ENCODE measurements around the gene RHOV.

Gene RHOV

DNA sequence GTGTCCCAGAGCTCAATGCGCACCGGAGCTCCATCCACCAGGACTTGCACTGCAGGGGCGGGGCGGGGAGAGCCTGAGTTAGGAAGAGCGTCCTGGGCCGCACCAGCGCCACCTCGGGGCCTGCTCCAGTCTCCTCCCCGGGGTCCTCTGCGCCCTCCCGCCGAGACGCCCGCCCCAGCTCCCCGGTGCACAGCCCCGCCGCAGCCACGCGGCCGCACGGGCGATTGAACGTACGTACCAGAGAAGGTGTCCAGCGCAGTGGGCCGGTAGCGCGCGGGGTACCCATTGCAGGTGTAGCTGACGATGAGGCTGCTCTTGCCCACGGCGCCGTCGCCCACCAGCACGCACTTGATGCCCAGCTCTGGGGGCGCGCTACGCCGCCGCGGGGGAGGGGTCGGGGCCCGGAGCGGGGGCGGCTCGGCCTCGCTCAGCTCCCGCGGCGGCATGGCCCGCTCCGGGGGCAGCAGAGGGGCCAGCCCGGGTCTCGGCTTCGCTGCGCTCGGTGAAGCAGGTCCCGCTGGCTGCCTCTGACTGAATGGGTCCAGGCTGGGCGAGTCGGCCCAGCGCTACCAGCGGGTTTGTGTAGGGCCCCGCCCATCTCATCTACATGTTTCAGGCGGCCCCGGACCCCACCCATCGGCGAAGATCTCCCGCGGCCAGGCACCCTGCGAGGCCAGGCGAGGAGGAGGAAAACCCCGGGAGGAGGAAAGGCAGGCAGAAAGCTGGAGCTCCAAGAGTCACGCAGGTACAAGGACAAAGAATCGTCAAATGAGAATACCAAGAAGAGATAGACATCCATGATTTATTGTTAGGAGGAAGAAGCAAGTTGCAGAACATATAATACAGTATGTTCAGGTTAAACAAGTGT lies at the start of gene RHOV:
RHOV (minus strand) TSS at position 541 of the 868 bp plus-strand sequence; CDS start at position 446, 95 bp downstream.
- DNase-seq = peak; percentile 24

DNA sequence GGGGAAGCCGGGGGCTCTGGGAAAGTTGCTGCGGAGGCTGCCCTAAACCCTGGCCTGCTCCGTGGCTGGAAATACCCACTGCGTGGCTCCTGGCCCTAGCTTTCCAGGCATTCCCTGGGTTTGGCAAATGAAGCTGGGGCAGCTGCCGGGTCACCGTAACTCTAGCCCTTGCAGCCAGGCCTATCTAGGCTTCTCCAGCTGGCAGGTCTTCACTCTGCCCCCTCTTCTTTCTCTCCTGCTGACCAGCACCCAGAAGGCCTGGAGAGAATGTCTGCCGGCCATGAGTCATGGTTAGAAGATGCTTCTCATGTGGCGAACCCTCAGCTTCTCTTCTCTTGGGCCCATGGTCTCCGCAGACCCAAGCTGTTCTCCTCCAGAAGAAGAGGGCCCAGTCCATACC lies 49.5 kb upstream of the RHOV start:
- no peak for DNase-seq

DNA sequence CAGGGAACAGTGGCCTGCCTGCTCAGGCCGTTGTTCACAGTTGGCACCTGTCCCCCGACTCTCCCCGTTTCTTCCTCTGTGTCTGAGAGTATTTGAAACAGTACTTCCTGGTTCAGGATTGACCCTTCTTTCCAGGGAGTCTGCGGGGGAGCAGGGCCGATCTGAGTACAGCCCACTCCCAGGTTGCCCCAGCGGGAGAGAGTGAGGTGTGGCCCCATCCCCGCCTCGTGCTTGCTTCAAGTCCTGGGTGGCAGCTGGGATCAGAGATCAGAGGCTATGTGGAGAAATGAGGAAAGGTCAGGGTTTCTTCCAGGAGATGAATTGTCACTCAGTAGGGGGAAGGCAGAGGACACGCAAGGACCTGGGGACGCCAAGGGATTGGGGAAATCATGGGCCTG lies 48.6 kb upstream of the RHOV start:
- no peak for DNase-seq

GRCh38 chr15:40921949-40922607 lies 48.0 kb upstream of the RHOV start:
- DNase-seq = no peak

GRCh38 chr15:40918799-40919392 lies 44.9 kb upstream of the RHOV start:
- no peak for DNase-seq

- no peak for DNase-seq
These were observed 44.2 kb upstream of the RHOV start for GRCh38 chr15:40918146-40918798.

GRCh38 chr15:40917585-40917984 lies 43.6 kb upstream of the RHOV start:
- no peak for DNase-seq

- DNase-seq = no peak
These were observed 41.6 kb upstream of the RHOV start for GRCh38 chr15:40915679-40916078.

DNA sequence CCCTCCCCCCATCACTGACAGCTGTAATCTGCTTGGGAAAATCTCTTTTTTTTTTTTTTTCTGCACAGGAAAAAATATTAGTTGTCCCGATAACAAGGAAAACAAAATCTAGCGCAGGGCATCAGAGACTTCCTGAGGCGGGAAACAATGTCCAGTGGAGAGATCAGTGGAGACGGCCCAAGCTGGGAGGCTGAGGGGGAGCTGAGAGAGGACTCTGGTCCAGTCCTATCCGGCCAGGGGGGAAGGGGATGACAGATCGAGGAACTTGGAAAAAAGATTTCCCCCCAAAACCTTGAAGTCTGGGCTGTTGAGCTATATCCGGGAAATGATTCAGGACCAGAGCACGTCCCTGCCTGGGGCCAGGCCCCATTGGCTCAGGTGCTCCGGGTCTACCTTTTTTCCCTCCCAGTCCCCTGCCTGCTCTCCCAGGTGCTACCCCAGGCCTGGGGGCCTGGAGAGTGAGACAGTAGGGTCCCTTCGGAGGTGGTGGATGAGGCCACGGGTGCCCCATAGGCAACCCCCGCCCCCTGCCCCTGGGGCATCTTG lies 41.2 kb upstream of the RHOV start:
- DNase-seq = no peak

- no peak for DNase-seq
These were observed 40.5 kb upstream of the RHOV start for GRCh38 chr15:40914486-40914885.

DNA sequence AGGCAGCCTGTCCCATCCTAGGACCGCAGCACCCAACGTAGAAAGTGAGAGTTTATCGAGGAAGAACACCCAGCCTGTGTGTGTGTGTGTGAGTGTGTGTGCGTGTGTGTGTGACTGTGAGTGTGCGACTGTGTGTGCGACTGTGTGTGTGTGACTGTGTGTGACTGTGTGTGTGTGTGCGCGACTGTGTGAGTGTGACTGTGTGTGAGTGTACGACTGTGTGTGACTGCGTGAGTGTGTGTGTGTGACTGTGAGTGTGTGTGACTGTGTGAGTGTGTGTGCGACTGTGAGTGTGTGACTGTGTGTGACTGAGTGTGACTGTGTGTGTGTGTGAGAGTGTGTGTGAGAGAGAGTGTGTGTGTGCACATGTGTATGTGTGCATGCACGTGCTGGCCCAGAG lies 40.0 kb upstream of the RHOV start:
- DNase-seq = no peak

DNA sequence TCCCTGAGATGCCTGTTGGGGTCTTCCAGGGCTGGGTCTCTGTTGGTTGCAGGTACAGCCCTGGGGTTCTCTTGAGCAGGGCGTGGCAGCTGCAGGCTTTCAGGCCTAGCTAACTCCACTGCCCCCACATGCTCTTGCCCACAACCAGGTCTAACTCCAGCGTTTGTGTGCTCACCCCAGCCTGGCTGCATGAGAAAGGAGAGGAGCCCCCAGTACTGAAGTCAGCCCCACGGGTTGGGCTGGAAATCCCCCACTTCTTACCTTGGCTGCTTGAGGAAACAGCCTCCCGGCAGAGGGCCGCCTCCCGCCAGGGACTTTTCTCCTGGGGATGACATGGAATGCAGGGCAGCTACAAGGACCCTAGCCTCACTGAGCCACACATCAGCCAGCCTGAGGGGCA lies 38.4 kb upstream of the RHOV start:
- DNase-seq = no peak

GRCh38 chr15:40911693-40912092 lies 37.7 kb upstream of the RHOV start:
- no peak for DNase-seq

- peak; percentile 21 for DNase-seq
These were observed 37.1 kb upstream of the RHOV start for GRCh38 chr15:40911141-40911540.

GRCh38 chr15:40909662-40910630 lies 35.9 kb upstream of the RHOV start:
- DNase-seq = no peak

- DNase-seq = no peak
These were observed 34.1 kb upstream of the RHOV start for GRCh38 chr15:40908095-40908494.

GRCh38 chr15:40906991-40907802 lies 33.2 kb upstream of the RHOV start:
- DNase-seq = peak; percentile 45

DNA sequence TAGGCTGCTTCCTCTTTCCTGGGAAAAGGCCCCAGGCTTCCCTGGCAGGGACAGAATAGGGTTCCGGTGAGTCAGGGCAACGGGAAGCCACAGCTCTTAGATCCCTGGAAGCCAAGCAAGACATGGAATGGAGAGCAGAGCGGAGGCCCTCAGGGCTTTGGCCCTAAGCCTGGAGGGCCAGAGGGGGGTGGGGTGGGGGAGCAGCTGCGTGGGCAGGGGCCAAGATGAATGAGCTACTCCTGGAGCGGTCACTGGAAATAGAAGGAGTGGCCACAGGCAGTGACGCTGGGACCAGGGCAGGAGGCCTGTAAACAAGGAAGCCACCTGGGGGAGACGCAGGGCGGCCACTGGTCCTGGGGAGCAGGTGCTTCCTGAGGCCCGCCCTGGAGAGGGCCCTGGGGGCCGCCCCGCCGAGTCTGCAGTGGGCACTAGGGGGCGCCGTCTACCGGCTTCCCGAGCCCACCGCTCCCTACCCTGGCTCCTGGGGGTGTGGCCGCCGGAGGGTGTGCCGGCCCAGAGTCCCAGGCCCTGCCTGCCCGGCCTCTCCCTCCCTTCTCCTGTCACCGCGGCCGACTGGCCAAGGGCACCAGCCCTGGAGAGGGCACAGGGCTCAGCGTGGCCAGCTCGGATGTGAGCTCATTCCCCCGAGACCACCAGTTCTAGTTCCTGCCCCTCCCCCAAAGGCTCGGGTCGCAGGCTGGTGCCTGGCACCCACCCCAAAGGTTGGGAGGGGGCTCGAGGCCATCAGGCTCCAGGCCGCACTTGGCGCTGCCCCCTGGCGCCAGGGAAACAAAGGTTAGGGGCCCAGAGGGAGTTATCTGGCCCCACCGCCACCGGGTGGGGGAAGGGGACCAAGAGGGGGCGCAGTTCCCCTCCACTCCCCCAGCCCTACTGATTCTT lies 32.3 kb upstream of the RHOV start:
- peak; percentile 70 for DNase-seq

DNA sequence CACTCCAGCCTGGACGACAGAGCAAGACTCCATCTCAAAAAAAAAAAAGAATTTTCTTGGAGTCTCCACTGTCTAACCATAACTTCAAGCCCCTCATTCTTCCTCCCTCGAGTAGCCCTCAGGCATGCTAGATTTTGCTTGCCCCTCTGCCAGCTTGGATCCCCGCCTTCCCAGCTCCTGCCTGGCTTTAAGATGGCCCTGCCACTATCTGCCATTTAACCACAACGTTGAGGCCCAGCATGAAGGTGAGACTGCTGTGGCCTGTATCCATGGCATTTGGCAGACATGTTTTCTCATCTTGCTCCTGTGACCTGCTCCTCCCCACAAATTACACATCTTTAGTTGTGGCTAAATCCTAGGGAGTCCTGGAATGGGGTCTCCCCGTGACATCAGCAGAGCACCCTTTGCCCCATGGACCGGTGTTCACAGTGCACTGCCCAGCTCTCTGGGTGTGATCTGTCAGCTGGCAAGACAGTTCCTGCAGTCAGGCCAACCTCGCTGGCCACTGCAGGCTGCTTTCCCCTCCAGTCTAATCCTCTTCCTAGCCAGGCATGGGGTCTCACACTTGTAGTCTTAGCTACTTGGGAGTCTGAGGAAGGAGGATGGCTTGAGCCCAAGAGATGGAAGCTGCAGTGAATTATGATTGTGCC lies 30.6 kb upstream of the RHOV start:
- DNase-seq = no peak

Data from NCI-H2227 treated with DMSO at 0.1 percent for 48 hours (cell line).